HepG2 (cell line): ENCODE results near the gene CCDC191. TPM values are rescaled to one million over a fixed set of nuclear protein-coding genes. Genes with fewer than 3 reads are reported as not detected.

Source experiments
- ATAC-seq: fragments of 200-7000 bp; cut with Tn5 transposase; 3 replicates; pipeline ENCODE4 v1.9.1; 2020; ENCODE audit warnings: mild to moderate bottlenecking, moderate library complexity
- BruUV-seq: library from RNA; stranded (reverse); fragments of 400-500 nt; replicated peaks from 2 replicates; lab custom pipeline; 2021; lab: Mats Ljungman, UMichigan
- CTCF ChIA-PET: fragments of 300-600 bp; formaldehyde crosslinking; extraction: SDS; loops from one replicate; lab custom pipeline; 2021; ENCODE audit warnings: low total read pairs, inconsistent platforms, low intra/inter-chr PET ratio; lab: Yijun Ruan, JAX
- POLR2A ChIA-PET: fragments of 350-600 bp; sonication (Branson Sonifier 250); formaldehyde crosslinking; loops from one replicate; lab custom pipeline; 2020; ENCODE audit warnings: antibody characterized with exemption, inconsistent platforms; lab: Yijun Ruan, JAX
- DNase-seq: peaks from one replicate; pipeline ENCODE4 v3.0.0-alpha.2; 2015; ENCODE audit warnings: low spot score
- FAIRE-seq: peaks from 3 replicates; lab custom pipeline; 2011; peaks lifted over from hg19 to GRCh38; lab: Jason Lieb, UNC
- H2AFZ ChIP-seq: one replicate; pipeline ENCODE4 v1.6.1; 2011; ENCODE audit warnings: low read length, inconsistent platforms
- H3K27ac ChIP-seq: fragments of 300-600 bp; 3 replicates; pipeline ENCODE4 v1.8.0; 2011; ENCODE audit warnings: mixed run types, mild to moderate bottlenecking, mixed read lengths, low read length, inconsistent platforms; ENCODE audit not compliant: insufficient read depth; ENCODE audit errors: extremely low read length
- H3K27me3 ChIP-seq, 2 experiments: fragments of 200-600 bp in 1 of 2; 2 replicates in 1 of 2; 3 replicates in 1 of 2; pipeline versions ENCODE4 v1.6.0 to v1.8.0; 2011; ENCODE audit warnings: low read length in 2 of 2, mild to moderate bottlenecking in 2 of 2, moderate library complexity in 2 of 2, inconsistent platforms in 1 of 2; ENCODE audit not compliant: insufficient read depth in 2 of 2, control insufficient read depth in 1 of 2
- H3K36me3 ChIP-seq, 2 experiments: fragments of 200-600 bp in 1 of 2; replicated peaks in 1 of 2; 2 replicates in 1 of 2; 3 replicates in 1 of 2; pipeline versions ENCODE4 v1.5.1 to v1.8.0; 2011; ENCODE audit warnings: low read length in 2 of 2, inconsistent platforms in 1 of 2; ENCODE audit not compliant: insufficient read depth in 2 of 2, control insufficient read depth in 1 of 2
- H3K4me1 ChIP-seq: 2 replicates; pipeline ENCODE4 v1.5.1; 2012; ENCODE audit warnings: low read length, inconsistent platforms; ENCODE audit not compliant: insufficient read depth
- H3K4me2 ChIP-seq: 2 replicates; pipeline ENCODE4 v1.6.0; 2011; ENCODE audit warnings: low read depth, low read length, inconsistent platforms
- H3K4me3 ChIP-seq, 3 experiments: fragments of 200-600 bp in 1 of 3; sonication (generic), shearing (Covaris generic) in 1 of 3; replicated peaks in 1 of 3; 2 replicates each; pipeline ENCODE4 v1.5.1; 2011 to 2016; ENCODE audit warnings: low read length in 3 of 3, inconsistent platforms in 2 of 3, low read depth in 2 of 3, mild to moderate bottlenecking in 2 of 3, control low read depth in 1 of 3, mixed read lengths in 1 of 3; ENCODE audit not compliant: insufficient read depth in 1 of 3
- H3K79me2 ChIP-seq: one replicate; pipeline ENCODE4 v1.6.1; 2011; ENCODE audit warnings: low read length, inconsistent platforms; ENCODE audit not compliant: insufficient read depth
- H3K9ac ChIP-seq: 2 replicates; pipeline ENCODE4 v1.6.0; 2011; ENCODE audit warnings: mild to moderate bottlenecking, low read depth, low read length, inconsistent platforms; ENCODE audit not compliant: insufficient read depth
- H3K9me3 ChIP-seq: 2 replicates; pipeline ENCODE4 v1.5.1; 2012; ENCODE audit warnings: mild to moderate bottlenecking, low read length
- H4K20me1 ChIP-seq: 2 replicates; pipeline ENCODE4 v1.6.0; 2011; ENCODE audit warnings: inconsistent platforms, mild to moderate bottlenecking, low read length, moderate library complexity; ENCODE audit not compliant: insufficient read depth
- GTF3A ChIP-seq: sonication (generic); formaldehyde crosslinking; conservative IDR thresholded peaks from 2 replicates; pipeline ENCODE4 v1.4.0; 2020; ENCODE audit warnings: mild to moderate bottlenecking, missing genetic modification reagents
- HOXA9 ChIP-seq: sonication (generic); formaldehyde crosslinking; IDR thresholded peaks from 2 replicates; pipeline ENCODE4 v1.8.1; 2022; ENCODE audit warnings: missing genetic modification reagents, mild to moderate bottlenecking, moderate library complexity, borderline replicate concordance
- NFKBIZ ChIP-seq: IDR thresholded peaks from 2 replicates; pipeline ENCODE4 v1.6.1; 2018; ENCODE audit warnings: missing genetic modification reagents, missing compliant biosample characterization
- RAD51 ChIP-seq: fragments of 450-650 bp; IDR thresholded peaks from 2 replicates; pipeline ENCODE4 v1.6.1; 2016; ENCODE audit warnings: borderline replicate concordance
- RFX3 ChIP-seq: IDR thresholded peaks from 2 replicates; pipeline ENCODE4 v1.6.1; 2016; ENCODE audit warnings: missing biosample characterization, missing genetic modification reagents
- SPEN ChIP-seq: sonication (generic); formaldehyde crosslinking; IDR thresholded peaks from 2 replicates; pipeline ENCODE4 v1.5.1; 2020; ENCODE audit warnings: low read depth, mild to moderate bottlenecking, missing genetic modification reagents
- TRAFD1 ChIP-seq: sonication (generic); formaldehyde crosslinking; IDR thresholded peaks from 2 replicates; pipeline ENCODE4 v1.5.1; 2020; ENCODE audit warnings: missing genetic modification reagents, mild to moderate bottlenecking, borderline replicate concordance
- ZC3H4 ChIP-seq: sonication (generic); formaldehyde crosslinking; IDR thresholded peaks from 2 replicates; pipeline ENCODE4 v1.4.0; 2020; ENCODE audit warnings: missing genetic modification reagents, borderline replicate concordance
- ZNF280B ChIP-seq: sonication (generic); formaldehyde crosslinking; IDR thresholded peaks from 2 replicates; pipeline ENCODE4 v1.5.0; 2020; ENCODE audit warnings: missing genetic modification reagents, mild to moderate bottlenecking, borderline replicate concordance
- ZNF34 ChIP-seq: sonication (generic); formaldehyde crosslinking; IDR thresholded peaks from 2 replicates; pipeline ENCODE4 v1.4.0; 2020; ENCODE audit warnings: mild to moderate bottlenecking, missing genetic modification reagents, borderline replicate concordance
- ZNF550 ChIP-seq: sonication (generic); formaldehyde crosslinking; IDR thresholded peaks from 2 replicates; pipeline ENCODE4 v1.4.0; 2020; ENCODE audit warnings: mild to moderate bottlenecking, missing genetic modification reagents, borderline replicate concordance
- ZNF572 ChIP-seq: sonication (generic); formaldehyde crosslinking; IDR thresholded peaks from 2 replicates; pipeline ENCODE4 v1.5.1; 2020; ENCODE audit warnings: mild to moderate bottlenecking, missing genetic modification reagents
- ZNF891 ChIP-seq: sonication (generic); formaldehyde crosslinking; IDR thresholded peaks from 2 replicates; pipeline ENCODE4 v1.5.0; 2020; ENCODE audit warnings: mild to moderate bottlenecking, missing genetic modification reagents
- ZSCAN25 ChIP-seq: sonication (generic); formaldehyde crosslinking; IDR thresholded peaks from 2 replicates; pipeline ENCODE4 v1.8.0; 2022; ENCODE audit warnings: mild to moderate bottlenecking, missing genetic modification reagents
- WGBS: methylation state at CpG from one replicate; pipeline ENCODE4 v1.1.6; 2017; ENCODE audit warnings: low lambda C conversion rate; 5-methylcytosine and 5-hydroxymethylcytosine counted together
- in situ Hi-C: cut with HindIII; loops from 2 replicates; pipeline ENCODE4 v1.10.0; 2017; ENCODE audit warnings: low pct_unique_long_range_greater_than_20kb; ENCODE audit not compliant: extremely low pct_ligation_motif_present
- intact Hi-C: fragments of 100-400 bp; cut with micrococcal nuclease; formaldehyde crosslinking; loops from one replicate; pipeline ENCODE4 v1.10.0; 2022; ENCODE audit not compliant: unreplicated experiment
- polyA plus RNA-seq, 8 experiments: library from polyadenylated mRNA; depleted of rRNA in 3 of 8; stranded (reverse) in 7 of 8; unstranded in 1 of 8; fragments of >200 nt; fragmentation: Illumina TruSeq in 4 of 8; extraction: Trizol in 4 of 8; gene quantifications; 2 replicates each; pipeline versions ENCODE4 v1.2.1 to v1.2.3, GENCODE V29; 2011 to 2016; ENCODE audit warnings: low read depth in 4 of 8, missing spikeins in 1 of 8, mixed read lengths in 1 of 8; ENCODE audit not compliant: insufficient read depth in 1 of 8
- total RNA-seq, 5 experiments: library from RNA; depleted of rRNA; stranded (reverse); fragments of >200 nt; fragmentation: Illumina TruSeq; extraction: Trizol; gene quantifications; 2 replicates each; pipeline ENCODE4 v1.2.3, GENCODE V29; 2016; ENCODE audit warnings: low read depth in 1 of 5
- TF ChIP-seq, protein P1 (sequence below): sonication (generic); formaldehyde crosslinking; IDR thresholded peaks from 2 replicates; pipeline ENCODE4 v1.5.0; 2020; ENCODE audit warnings: missing genetic modification reagents
- TF ChIP-seq, protein P2 (sequence below): sonication (generic); formaldehyde crosslinking; IDR thresholded peaks from 2 replicates; pipeline ENCODE4 v1.5.0; 2020; ENCODE audit warnings: missing genetic modification reagents
- TF ChIP-seq, protein P3 (sequence below): fragments of 450-650 bp; IDR thresholded peaks from 2 replicates; pipeline ENCODE4 v1.6.1; 2016
- TF ChIP-seq, protein P4 (sequence below): IDR thresholded peaks from 2 replicates; pipeline ENCODE4 v1.6.1; 2016

Gene CCDC191
- total and polyA plus RNA-seq, 2 of the 13 experiments (the other 11 are each of a cell fraction or from before 2014, with no cell fraction given) = 0.91 to 1.4 TPM

GRCh38 chr3:114093596-114093995 lies 37.3 kb upstream of the CCDC191 start:
- Histone ChIP-seq H3K36me3 (no peaks in the 10 kb centered on the region), H3K4me1 (no peaks in the 10 kb centered on the region), H4K20me1 (no peaks in the 10 kb centered on the region), H3K27ac (no peak overlapping the region), H3K27me3 (peaks cover 0 to 17% of the 10 kb centered on the region in 2 experiments; a peak in 3 of 5 replicates), H3K9me3 (no peaks in the 10 kb centered on the region)
- no TSS peak for BruUV-seq
- DNase-seq (no peak), ATAC-seq (no peak)
- in situ Hi-C loops (no loop called here), intact Hi-C loops (no loop called here)
- TF ChIP-seq ZNF550 (no peak), NFKBIZ (CRISPR knock-in tag) (no peak), ZSCAN25 (CRISPR knock-in tag) (no peak), HOXA9 (no peak), SPEN (CRISPR knock-in tag) (no peak), ZC3H4 (CRISPR knock-in tag) (no peak), GTF3A (no peak), TRAFD1 (CRISPR knock-in tag) (no peak), RAD51 (no peak), ZNF891 (CRISPR knock-in tag) (no peak), ZNF572 (CRISPR knock-in tag) (no peak), ZNF34 (CRISPR knock-in tag) (no peak), ZNF280B (CRISPR knock-in tag) (no peak), RFX3 (no peak)
- TF ChIP-seq, protein P1, sequence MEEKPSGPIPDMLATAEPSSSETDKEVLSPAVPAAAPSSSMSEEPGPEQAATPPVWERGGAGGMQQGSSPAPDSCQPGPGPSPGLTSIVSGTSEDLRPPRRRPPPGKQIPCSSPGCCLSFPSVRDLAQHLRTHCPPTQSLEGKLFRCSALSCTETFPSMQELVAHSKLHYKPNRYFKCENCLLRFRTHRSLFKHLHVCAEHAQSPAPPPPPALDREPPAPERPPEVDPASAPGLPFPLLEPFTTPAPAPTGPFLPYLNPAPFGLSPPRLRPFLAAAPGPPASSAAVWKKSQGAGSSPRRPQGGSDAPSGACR (CRISPR knock-in tag) = no peak
- TF ChIP-seq, protein P2, sequence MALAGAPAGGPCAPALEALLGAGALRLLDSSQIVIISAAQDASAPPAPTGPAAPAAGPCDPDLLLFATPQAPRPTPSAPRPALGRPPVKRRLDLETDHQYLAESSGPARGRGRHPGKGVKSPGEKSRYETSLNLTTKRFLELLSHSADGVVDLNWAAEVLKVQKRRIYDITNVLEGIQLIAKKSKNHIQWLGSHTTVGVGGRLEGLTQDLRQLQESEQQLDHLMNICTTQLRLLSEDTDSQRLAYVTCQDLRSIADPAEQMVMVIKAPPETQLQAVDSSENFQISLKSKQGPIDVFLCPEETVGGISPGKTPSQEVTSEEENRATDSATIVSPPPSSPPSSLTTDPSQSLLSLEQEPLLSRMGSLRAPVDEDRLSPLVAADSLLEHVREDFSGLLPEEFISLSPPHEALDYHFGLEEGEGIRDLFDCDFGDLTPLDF (CRISPR knock-in tag) = no peak
- TF ChIP-seq, protein P3, sequence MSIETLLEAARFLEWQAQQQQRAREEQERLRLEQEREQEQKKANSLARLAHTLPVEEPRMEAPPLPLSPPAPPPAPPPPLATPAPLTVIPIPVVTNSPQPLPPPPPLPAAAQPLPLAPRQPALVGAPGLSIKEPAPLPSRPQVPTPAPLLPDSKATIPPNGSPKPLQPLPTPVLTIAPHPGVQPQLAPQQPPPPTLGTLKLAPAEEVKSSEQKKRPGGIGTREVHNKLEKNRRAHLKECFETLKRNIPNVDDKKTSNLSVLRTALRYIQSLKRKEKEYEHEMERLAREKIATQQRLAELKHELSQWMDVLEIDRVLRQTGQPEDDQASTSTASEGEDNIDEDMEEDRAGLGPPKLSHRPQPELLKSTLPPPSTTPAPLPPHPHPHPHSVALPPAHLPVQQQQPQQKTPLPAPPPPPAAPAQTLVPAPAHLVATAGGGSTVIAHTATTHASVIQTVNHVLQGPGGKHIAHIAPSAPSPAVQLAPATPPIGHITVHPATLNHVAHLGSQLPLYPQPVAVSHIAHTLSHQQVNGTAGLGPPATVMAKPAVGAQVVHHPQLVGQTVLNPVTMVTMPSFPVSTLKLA = no peak
- TF ChIP-seq, protein P4, sequence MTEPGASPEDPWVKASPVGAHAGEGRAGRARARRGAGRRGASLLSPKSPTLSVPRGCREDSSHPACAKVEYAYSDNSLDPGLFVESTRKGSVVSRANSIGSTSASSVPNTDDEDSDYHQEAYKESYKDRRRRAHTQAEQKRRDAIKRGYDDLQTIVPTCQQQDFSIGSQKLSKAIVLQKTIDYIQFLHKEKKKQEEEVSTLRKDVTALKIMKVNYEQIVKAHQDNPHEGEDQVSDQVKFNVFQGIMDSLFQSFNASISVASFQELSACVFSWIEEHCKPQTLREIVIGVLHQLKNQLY (CRISPR knock-in tag) = no peak
- TF ChIP-seq, all 625 proteins: peak for 0
- WGBS = 45% methylated on average over 2 of the region's 2 CpGs
- Histone ChIP-seq H2AFZ (no peak overlapping the region), H3K9ac (no peak overlapping the region), H3K79me2 (no peaks in the 10 kb centered on the region), H3K4me2 (no peak overlapping the region), H3K4me3 (no peak overlapping the region)
- CTCF ChIA-PET = no interaction called here
- POLR2A ChIA-PET = no interaction called here
- FAIRE-seq = no peak
